Endothelial cell of umbilical vein (primary cell): ENCODE results near the gene C2orf81. TPM values are rescaled to one million over a fixed set of nuclear protein-coding genes. Genes with fewer than 3 reads are reported as not detected.

Experiments
- BruUV-seq: library from RNA; stranded (reverse); fragments of 400-500 nt; replicated peaks from 2 replicates; lab custom pipeline; 2021; lab: Mats Ljungman, UMichigan
- CTCF ChIA-PET: fragments of 300-600, 350-600 bp; sonication (Branson Sonifier 250); formaldehyde crosslinking; loops from one replicate; lab custom pipeline; 2021; ENCODE audit warnings: antibody characterized with exemption, inconsistent platforms; lab: Charles Lee
- POLR2A ChIA-PET: fragments of 300-600, 350-600 bp; sonication (Branson Sonifier 250); formaldehyde crosslinking; loops from one replicate; lab custom pipeline; 2021; ENCODE audit warnings: antibody characterized with exemption, inconsistent platforms; lab: Charles Lee
- DNase-seq: peaks from one replicate; pipeline ENCODE4 v3.0.0-alpha.2; 2011; ENCODE audit warnings: low read depth, low spot score
- FAIRE-seq: peaks from 2 replicates; lab custom pipeline; 2011; peaks lifted over from hg19 to GRCh38; lab: Jason Lieb, UNC
- H2AFZ ChIP-seq: 2 replicates; pipeline ENCODE4 v1.6.0; 2012; ENCODE audit warnings: low read depth, low read length, control low read depth, inconsistent platforms
- H3K27ac ChIP-seq: 2 replicates; pipeline ENCODE4 v1.5.1; 2011; ENCODE audit warnings: low read depth, mild to moderate bottlenecking, control low read depth, low read length, moderate library complexity; ENCODE audit not compliant: insufficient read depth
- H3K27me3 ChIP-seq, 2 experiments: 2 replicates each; pipeline versions ENCODE4 v1.6.0 to v1.6.1; 2011; ENCODE audit warnings: low read length in 2 of 2, mixed read lengths in 1 of 2; ENCODE audit not compliant: control insufficient read depth in 2 of 2, insufficient read depth in 2 of 2
- H3K36me3 ChIP-seq, 2 experiments: 2 replicates in 1 of 2; 3 replicates in 1 of 2; pipeline ENCODE4 v1.5.1; 2011; ENCODE audit warnings: low read length in 2 of 2, mild to moderate bottlenecking in 1 of 2, moderate library complexity in 1 of 2; ENCODE audit not compliant: control insufficient read depth in 2 of 2, insufficient read depth in 2 of 2; ENCODE audit errors: extremely low read depth in 1 of 2
- H3K4me1 ChIP-seq: 3 replicates; pipeline ENCODE4 v1.5.1; 2011; ENCODE audit warnings: mild to moderate bottlenecking, low read length; ENCODE audit not compliant: control insufficient read depth, insufficient read depth; ENCODE audit errors: extremely low read depth
- H3K4me2 ChIP-seq: 2 replicates; pipeline ENCODE4 v1.6.1; 2011; ENCODE audit warnings: low read length, control low read depth, mixed read lengths; ENCODE audit not compliant: insufficient read depth
- H3K4me3 ChIP-seq, 3 experiments: fragments of 200-600 bp in 1 of 3; sonication (generic), shearing (Covaris generic) in 1 of 3; replicated peaks in 1 of 3; 2 replicates each; pipeline ENCODE4 v1.5.1; 2011 to 2016; ENCODE audit warnings: control low read depth in 3 of 3, low read length in 3 of 3, mild to moderate bottlenecking in 2 of 3, inconsistent platforms in 1 of 3, low read depth in 1 of 3, moderate library complexity in 1 of 3; ENCODE audit not compliant: insufficient read depth in 1 of 3
- H3K79me2 ChIP-seq: 2 replicates; pipeline ENCODE4 v1.6.0; 2012; ENCODE audit warnings: low read length, inconsistent platforms; ENCODE audit not compliant: control insufficient read depth, insufficient read depth
- H3K9ac ChIP-seq: replicated peaks from 2 replicates; pipeline ENCODE3; 2011; ENCODE audit warnings: low read length, control low read depth; ENCODE audit not compliant: insufficient read depth; ENCODE audit errors: extremely low read depth
- H3K9me1 ChIP-seq: replicated peaks from 3 replicates; pipeline ENCODE4 v1.6.0; 2011; ENCODE audit warnings: mild to moderate bottlenecking, low read length; ENCODE audit not compliant: control insufficient read depth, insufficient read depth; ENCODE audit errors: extremely low read depth
- H3K9me3 ChIP-seq: replicated peaks from 2 replicates; pipeline ENCODE4 v1.5.1; 2012; ENCODE audit warnings: low read length, inconsistent platforms; ENCODE audit not compliant: control insufficient read depth, insufficient read depth
- H4K20me1 ChIP-seq: replicated peaks from 2 replicates; pipeline ENCODE3; 2011; ENCODE audit warnings: mild to moderate bottlenecking, low read length; ENCODE audit not compliant: control insufficient read depth, insufficient read depth; ENCODE audit errors: extremely low read depth
- EZH2 ChIP-seq: IDR thresholded peaks from 2 replicates; pipeline ENCODE4 v1.6.1; 2012; ENCODE audit warnings: borderline replicate concordance, low read depth, mild to moderate bottlenecking, moderate library complexity, low read length, inconsistent platforms; ENCODE audit not compliant: severe bottlenecking
- FOS ChIP-seq: IDR thresholded peaks from 2 replicates; pipeline ENCODE4 v1.6.1; 2011; ENCODE audit warnings: mild to moderate bottlenecking, low read length, moderate library complexity, borderline replicate concordance; ENCODE audit not compliant: insufficient read depth
- GATA2 ChIP-seq: IDR thresholded peaks from 2 replicates; pipeline ENCODE4 v1.7.0; 2011; ENCODE audit warnings: low read depth, mild to moderate bottlenecking, moderate library complexity, mixed read lengths, low read length; ENCODE audit not compliant: insufficient read length, insufficient read depth
- JUN ChIP-seq: IDR thresholded peaks from 2 replicates; pipeline ENCODE4 v1.6.1; 2011; ENCODE audit warnings: borderline replicate concordance, low read depth; ENCODE audit not compliant: insufficient read length, insufficient read depth
- MYC ChIP-seq: IDR thresholded peaks from one replicate; pipeline ENCODE4 v1.6.1; 2011; ENCODE audit warnings: mild to moderate bottlenecking, low read depth, low read length
- POLR2A ChIP-seq: IDR thresholded peaks from 2 replicates; pipeline ENCODE4 v1.6.1; 2012; ENCODE audit warnings: low read depth, mild to moderate bottlenecking, control low read depth, low read length
- POLR2AphosphoS5 ChIP-seq: IDR thresholded peaks from 2 replicates; pipeline ENCODE4 v1.6.1; 2012; ENCODE audit warnings: low read depth, mild to moderate bottlenecking, control low read depth, low read length, moderate library complexity; ENCODE audit not compliant: insufficient read depth
- dilution Hi-C: fragments of 300-500 bp; cut with MboI; formaldehyde crosslinking; loops from one replicate; pipeline ENCODE4 v1.15.0; 2019; ENCODE audit warnings: low sequenced_read_pairs; ENCODE audit not compliant: extremely low pct_ligation_motif_present
- intact Hi-C: fragments of 100-400 bp; cut with micrococcal nuclease; formaldehyde crosslinking; loops from one replicate; pipeline ENCODE4 v1.10.0; 2022
- polyA plus RNA-seq, 4 experiments: library from polyadenylated mRNA; depleted of rRNA in 3 of 4; stranded (reverse) in 3 of 4; unstranded in 1 of 4; fragments of >200 nt; gene quantifications; 2 replicates each; pipeline versions ENCODE4 v1.2.1 to v1.2.3, GENCODE V29; 2011 to 2012; ENCODE audit warnings: missing spikeins in 1 of 4
- total RNA-seq: library from RNA; stranded (reverse); gene quantifications from 2 replicates; pipeline ENCODE4 v1.2.3, GENCODE V29; 2021
- TF ChIP-seq, protein P1 (sequence below), 2 donors: IDR thresholded peaks; 1 replicate in 1 of 2; 2 replicates in 1 of 2; pipeline ENCODE4 v1.5.1; 2011; ENCODE audit warnings: low read length in 2 of 2, mild to moderate bottlenecking in 2 of 2, moderate library complexity in 2 of 2, control low read depth in 1 of 2, inconsistent platforms in 1 of 2, low read depth in 1 of 2; ENCODE audit not compliant: insufficient read depth in 1 of 2; ENCODE audit errors: extremely low read depth in 1 of 2
- TF ChIP-seq, protein P2 (sequence below): IDR thresholded peaks from 2 replicates; pipeline ENCODE4 v1.6.1; 2011; ENCODE audit not compliant: insufficient read depth, insufficient read length

The C2orf81 gene
- total and polyA plus RNA-seq, 2 donors (not counting 3 experiments of a cell fraction or from before 2014, with no cell fraction given), result 0.17 to 0.71 TPM

DNA sequence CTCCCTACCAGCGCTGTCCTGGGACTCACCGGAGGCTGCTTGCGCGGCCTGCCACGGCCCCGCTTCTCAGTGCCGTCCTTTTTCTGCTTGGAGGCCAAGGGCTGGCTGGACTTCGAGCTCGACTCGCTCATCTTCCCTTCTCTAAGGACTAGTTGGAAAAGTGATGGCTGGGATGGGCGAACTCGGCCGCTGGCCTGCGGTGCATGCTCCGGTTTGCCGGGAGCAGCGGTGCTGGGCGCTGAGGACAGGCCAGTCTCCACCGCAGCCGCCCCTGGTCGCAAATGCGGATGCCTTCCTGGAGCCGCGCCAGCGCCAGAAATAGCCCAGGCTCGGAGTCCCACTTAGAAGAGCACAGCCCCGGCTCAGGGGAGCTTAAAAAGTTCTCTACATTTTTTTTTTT, 3.1 kb downstream of the C2orf81 start:
- Histone ChIP-seq H3K9ac (no peak overlapping the region), H3K79me2 (no peaks in the 10 kb centered on the region), H3K4me3 (no peak overlapping the region), H4K20me1 (no peaks in the 10 kb centered on the region), H3K4me2 (no peak overlapping the region), H2AFZ (no peak overlapping the region), H3K4me1 (peaks cover 15% of the 10 kb centered on the region), H3K36me3 (no peaks in the 10 kb centered on the region), H3K27me3 (peaks cover 30 to 37% of the 10 kb centered on the region in 2 experiments), H3K9me3 (no peaks in the 10 kb centered on the region), H3K27ac (no peak overlapping the region), H3K9me1 (no peaks in the 10 kb centered on the region)
- intact Hi-C loops (no loop called here), dilution Hi-C loops (no loop called here)
- FAIRE-seq, result no peak
- ChIA-PET POLR2A (no interaction called here), CTCF (interaction anchor here (0.7 to 1.7 kb wide), 2 partner anchors 27 to 34 kb away, joined by 3 to 5 read pairs; no protein-coding TSS in a partner anchor)
- TF ChIP-seq POLR2A, result no peak
- TF ChIP-seq JUN, result no peak
- no peak for TF ChIP-seq GATA2
- TF ChIP-seq POLR2AphosphoS5, result no peak
- no peak for TF ChIP-seq EZH2
- no peak for TF ChIP-seq FOS
- TF ChIP-seq, protein P1, sequence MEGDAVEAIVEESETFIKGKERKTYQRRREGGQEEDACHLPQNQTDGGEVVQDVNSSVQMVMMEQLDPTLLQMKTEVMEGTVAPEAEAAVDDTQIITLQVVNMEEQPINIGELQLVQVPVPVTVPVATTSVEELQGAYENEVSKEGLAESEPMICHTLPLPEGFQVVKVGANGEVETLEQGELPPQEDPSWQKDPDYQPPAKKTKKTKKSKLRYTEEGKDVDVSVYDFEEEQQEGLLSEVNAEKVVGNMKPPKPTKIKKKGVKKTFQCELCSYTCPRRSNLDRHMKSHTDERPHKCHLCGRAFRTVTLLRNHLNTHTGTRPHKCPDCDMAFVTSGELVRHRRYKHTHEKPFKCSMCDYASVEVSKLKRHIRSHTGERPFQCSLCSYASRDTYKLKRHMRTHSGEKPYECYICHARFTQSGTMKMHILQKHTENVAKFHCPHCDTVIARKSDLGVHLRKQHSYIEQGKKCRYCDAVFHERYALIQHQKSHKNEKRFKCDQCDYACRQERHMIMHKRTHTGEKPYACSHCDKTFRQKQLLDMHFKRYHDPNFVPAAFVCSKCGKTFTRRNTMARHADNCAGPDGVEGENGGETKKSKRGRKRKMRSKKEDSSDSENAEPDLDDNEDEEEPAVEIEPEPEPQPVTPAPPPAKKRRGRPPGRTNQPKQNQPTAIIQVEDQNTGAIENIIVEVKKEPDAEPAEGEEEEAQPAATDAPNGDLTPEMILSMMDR (IDR thresholded peaks at IDR 0.05; ENCODE audit: extremely low read depth in 1 of 2, insufficient read depth in 1 of 2, low read depth in 1 of 2, low read length in 2 of 2), result no peak
- TF ChIP-seq, protein P2, sequence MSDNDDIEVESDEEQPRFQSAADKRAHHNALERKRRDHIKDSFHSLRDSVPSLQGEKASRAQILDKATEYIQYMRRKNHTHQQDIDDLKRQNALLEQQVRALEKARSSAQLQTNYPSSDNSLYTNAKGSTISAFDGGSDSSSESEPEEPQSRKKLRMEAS, result no peak
- TF ChIP-seq MYC, result no peak
- no TSS peak for BruUV-seq
- no peak for DNase-seq
